Activated T-cell treated with anti-CD3 and anti-CD28 coated beads, Interleukin-2, amount 50 U/mL, for 48 hours (primary cell): ENCODE measurements around the gene HOMER2.
"Not testable (repeated sequence)": the region's sequence is repeated elsewhere in the genome, so short reads cannot be mapped to it uniquely, and the experiment has no call there.

Experiments
- DNase-seq, 2 experiments: peaks; one replicate each; pipeline ENCODE4 v3.0.0-alpha.2; 2020

Gene HOMER2

GRCh38 chr15:82963471-82964341 is 11.2 kb upstream of the HOMER2 start:
- no peak for DNase-seq

DNA sequence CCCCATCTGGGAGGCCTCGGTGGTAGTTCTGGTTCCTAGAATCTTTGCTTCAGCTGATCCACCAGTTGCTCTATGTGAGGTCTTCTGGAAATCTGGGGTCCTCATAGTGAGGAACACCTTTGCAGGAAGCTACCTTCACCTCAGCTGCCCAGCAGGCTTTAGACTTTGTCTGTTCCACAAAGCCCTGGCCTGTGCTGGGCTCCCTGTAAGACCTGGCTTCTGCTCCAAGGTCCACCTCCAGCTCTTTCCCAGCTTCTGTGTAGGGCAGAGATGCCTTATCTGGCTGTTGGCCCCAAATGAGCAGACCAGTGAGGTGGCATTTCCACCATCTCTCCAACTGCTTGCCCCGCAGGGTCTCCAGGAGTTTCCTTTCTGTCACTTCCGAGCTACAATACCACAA is 8.2 kb upstream of the HOMER2 start:
- DNase-seq = no peak

DNA sequence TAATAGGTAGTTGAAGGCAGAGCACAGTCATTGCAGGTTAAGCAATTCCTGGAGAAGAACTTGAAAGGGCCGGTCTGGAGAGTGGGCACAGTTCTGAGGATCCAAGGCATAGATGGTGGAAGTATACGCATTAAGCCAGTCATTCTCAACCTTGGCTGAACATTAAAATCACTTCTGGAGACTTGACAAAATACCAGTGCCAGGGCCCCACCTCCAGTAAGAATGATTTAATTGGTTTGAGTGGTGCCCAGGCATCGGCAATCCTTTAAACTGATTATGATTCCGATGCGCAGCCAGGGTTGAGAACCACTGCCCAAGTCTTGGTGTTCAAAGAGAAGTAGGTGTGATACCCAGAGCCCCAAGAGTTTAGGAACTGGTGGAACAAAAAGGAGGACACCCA is 6.9 kb upstream of the HOMER2 start:
- no peak for DNase-seq

DNA sequence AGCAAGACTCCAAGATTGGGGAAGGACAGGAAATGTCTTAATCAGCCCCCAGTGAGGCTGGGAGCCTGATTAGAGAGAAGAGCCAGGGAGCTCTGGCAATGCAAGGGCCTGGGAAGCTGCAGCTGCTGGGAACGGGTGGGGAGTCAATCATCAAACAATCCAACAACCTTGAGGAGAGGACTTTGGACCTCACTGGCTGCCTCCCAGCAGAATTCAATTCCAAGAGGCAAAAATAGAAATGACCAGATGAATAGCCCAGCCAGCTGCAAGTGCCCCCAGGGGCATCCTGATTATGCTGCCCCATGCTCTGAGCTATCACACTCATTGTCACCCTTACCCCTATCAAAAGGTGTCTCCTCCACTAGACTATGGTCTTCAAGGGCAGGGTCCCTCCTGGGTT is 6.1 kb upstream of the HOMER2 start:
- no peak for DNase-seq

DNA sequence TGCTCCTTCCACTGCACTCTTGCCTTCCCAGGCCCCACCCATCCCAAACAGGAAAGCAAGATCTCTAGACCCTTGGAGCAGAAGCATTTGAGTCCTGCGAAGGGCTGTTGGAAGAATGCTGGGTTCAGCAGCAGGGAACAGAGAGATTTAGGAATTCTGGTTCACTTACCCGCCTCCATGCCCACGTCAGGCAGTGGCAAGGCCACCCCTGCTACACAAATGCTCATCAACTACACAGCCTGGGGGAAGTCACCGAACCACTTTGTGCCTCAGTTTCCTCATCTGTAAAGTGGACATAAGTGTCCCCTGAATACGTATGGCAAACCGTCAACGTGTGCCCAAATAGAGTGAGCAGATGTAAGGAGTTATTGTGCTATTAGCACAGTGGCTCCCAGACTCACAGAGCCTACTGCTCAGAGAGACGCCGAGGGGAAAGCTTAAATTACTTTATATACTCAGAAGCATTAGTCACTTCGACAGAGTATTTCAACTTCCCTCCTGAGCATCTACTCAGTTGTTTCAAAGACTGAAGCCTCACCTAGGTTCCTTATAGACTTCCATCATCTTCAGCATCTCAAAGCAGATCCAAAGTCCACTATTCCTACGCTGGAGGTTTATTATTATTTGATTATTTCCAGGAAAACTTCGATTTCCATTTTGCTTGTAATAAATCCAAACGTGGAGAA is 905 bp downstream of the HOMER2 start:
- no peak for DNase-seq

GRCh38 chr15:82950746-82951370 is 1.7 kb downstream of the HOMER2 start:
- no peak for DNase-seq

- DNase-seq = no peak
These were observed 2.2 kb downstream of the HOMER2 start for GRCh38 chr15:82950295-82950694.

DNA sequence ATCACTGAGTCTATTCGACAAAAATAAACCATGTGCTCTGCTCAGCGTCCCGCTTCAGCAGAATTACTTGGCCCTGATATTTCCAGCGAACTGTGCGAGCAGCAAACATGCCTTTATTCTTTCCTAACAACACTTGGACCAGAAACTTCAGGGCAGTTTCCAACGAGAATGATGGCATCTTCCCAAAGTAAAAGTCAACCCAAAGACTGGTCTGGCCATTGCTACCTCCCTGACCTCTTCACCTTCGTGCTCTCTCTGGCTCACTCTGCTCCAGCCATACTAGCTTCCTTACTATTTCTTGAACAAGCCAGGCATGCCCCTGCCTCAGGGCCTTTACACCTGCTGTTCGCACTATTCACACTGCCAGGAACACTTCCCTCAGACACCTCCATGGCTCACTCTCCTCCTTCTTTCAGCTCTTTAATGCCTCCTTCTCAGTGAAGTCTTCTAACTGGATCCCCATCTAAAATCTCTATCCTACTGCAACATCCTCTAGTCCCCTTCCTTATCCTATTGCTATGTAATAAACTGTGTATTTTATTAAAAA is 6.3 kb downstream of the HOMER2 start:
- DNase-seq = no peak

DNA sequence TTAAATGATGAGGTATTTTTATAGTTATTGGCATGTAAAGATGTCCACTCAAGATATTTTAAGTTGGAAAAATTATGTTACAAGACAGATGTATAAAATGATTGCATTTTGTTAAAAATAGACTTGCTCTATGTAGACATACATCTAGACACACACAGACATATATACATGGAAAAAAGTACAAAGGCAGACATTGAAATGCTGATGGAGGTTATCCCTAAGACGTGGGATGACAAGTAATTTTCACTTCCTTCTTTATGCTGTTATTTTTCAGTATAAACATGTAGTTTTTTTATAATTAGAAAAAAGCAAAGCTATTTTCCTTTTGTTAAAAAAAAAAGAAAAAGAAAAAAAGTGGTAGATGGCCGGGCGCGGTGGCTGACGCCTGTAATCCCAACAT is 7.2 kb downstream of the HOMER2 start:
- DNase-seq = no peak

DNA sequence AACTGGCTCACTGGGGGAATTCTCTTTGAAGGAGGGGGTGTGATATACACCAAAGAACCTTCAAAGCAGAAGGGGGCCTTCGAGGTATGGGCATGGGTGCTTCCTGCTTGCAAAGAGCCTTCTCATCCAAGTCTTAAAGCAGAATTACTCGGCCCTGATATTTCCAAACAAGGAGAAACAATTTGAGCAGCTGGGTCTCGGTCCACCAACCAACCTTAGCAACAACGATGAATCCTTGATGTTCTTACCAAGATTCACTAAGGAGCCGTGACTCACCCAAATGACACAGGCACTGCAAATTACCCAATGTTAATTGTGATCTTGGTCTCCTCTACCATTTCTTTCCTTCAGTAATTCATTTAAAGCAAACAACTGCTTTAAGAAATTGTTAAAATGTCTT is 7.7 kb downstream of the HOMER2 start:
- no peak for DNase-seq

- no peak for DNase-seq
These were observed 8.5 kb downstream of the HOMER2 start for GRCh38 chr15:82944056-82944455.

- DNase-seq = no peak
These were observed 9.3 kb downstream of the HOMER2 start for GRCh38 chr15:82943176-82943575.

DNA sequence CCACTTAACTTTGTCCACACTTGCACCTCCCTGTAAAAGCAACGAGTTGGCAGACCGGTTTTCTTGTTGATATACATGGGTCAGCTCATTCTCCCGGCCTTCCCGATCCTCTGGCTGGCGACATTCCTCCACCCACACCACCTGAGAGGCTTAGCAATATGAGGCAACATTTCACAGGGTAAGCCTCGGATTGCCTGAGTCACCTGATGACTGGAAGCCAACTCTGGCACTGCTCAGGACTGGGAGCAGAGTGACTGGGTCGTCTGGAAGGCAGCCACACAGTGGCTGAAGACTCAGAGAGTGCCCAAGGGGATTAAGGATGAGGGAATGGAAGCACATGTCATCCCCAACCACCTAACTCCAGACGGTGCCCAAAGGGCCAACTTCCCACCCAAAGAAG is 9.8 kb downstream of the HOMER2 start:
- DNase-seq = no peak

DNA sequence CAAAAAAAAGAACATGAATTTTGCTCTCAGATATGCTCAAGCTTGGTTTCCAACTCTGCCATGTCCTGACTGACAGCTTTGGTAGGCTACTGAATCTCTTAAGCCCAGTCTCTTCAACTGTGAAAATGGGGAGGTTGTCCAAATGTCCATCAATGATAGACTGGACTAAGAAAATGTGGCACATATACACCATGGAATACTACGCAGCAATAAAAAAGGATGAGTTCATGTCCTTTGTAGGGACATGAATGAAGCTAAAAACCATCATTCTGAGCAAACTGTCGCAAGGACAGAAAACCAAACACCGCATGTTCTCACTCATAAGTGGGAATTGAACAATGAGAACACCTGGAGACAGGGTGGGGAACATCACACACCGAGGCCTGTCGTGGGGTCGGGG is 12.8 kb downstream of the HOMER2 start:
- DNase-seq = not testable (repeated sequence)

GRCh38 chr15:82937712-82938058 is 14.8 kb downstream of the HOMER2 start:
- no peak for DNase-seq

- no peak for DNase-seq
These were observed 15.4 kb downstream of the HOMER2 start for GRCh38 chr15:82936966-82937711.

- no peak for DNase-seq
These were observed 17.1 kb downstream of the HOMER2 start for GRCh38 chr15:82935382-82935781.

DNA sequence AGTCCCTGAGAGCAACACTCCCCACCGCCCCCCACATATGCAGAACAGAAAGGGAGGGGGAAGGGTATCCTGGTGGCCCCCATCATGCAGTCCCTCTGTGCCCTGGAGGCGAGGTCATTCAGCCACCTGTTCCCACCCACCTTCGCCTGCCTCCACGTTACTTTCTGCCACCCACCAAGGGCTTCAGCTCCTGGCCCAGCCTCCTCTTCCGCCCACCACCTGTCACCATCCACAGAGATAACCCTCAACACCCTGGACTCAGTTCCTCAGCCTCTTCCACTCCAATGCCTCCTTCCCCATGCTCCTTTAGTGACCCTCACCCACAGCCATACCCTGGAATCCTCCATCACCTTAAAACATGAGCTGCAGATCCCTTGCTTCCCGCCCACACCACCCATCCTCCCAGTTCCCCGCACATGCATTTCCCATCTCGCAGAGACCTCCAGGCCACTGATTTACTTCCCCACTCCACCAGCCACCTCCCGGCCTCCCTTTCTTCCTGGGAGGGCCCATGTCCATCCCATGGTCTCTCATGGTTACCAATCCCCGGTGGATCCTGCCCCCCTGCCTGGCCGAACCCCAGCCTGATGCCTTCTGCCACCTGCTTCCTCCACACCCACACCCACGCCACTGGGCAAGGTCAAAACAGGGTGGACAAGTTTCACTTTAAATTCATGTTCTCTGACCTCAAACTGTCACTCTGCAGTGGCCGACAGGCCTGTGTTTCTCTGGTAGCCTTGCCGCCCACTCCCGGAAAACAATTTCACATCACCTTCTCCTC is 18.2 kb downstream of the HOMER2 start:
- DNase-seq = no peak

GRCh38 chr15:82933576-82933975 is 18.9 kb downstream of the HOMER2 start:
- DNase-seq = peak; percentile 26 to 27

DNA sequence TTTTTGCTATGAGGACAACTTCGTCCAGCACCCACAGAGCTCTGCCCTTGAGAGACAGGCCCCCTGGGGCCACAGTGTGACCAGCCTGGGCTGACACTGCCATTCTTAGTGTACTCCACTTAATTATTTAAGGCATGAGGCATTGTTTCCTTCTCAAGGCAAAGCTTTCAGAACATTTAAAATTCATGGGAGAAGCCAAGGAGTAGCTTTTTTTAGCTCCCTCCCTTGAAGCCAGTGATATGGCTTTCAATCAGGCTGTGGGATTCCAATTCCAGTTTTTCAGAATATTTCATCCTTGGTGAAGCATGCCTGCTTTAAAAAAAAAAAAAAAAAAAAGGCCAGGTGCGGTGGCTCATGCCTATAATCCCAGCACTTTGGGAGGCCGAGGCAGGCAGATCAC is 21.3 kb downstream of the HOMER2 start:
- no peak for DNase-seq

- DNase-seq = no peak
These were observed 22.1 kb downstream of the HOMER2 start for GRCh38 chr15:82930461-82930860.

GRCh38 chr15:82928711-82929110 is 23.8 kb downstream of the HOMER2 start:
- no peak for DNase-seq
